HCT116 (cell line): ENCODE results near the gene A1CF.

ENCODE experiments used
- ATF3 ChIP-seq: IDR thresholded peaks from 2 replicates; pipeline ENCODE4 v1.6.1; 2012
- POLR2A ChIP-seq: IDR thresholded peaks from 2 replicates; pipeline ENCODE4 v1.7.0; 2011; ENCODE audit warnings: borderline replicate concordance; ENCODE audit not compliant: insufficient read depth, insufficient read length; ENCODE audit errors: extremely low read depth
- YY1 ChIP-seq: IDR thresholded peaks from 2 replicates; pipeline ENCODE4 v1.6.1; 2011; ENCODE audit warnings: low read length, low read depth, moderate library complexity, mild to moderate bottlenecking; ENCODE audit not compliant: insufficient replicate concordance; ENCODE audit errors: extremely low read depth
- ZNF274 ChIP-seq: fragments of 200-500 bp; sonication (Bioruptor generic); IDR thresholded peaks from 2 replicates; pipeline ENCODE4 v1.6.1; 2014; ENCODE audit warnings: mild to moderate bottlenecking, low read depth, low read length, inconsistent platforms

GRCh38 chr10:50894312-50894711 is 8.9 kb upstream of the A1CF start:
- TF ChIP-seq ZNF274, result no peak
- TF ChIP-seq YY1, result no peak
- no peak for TF ChIP-seq POLR2A
- no peak for TF ChIP-seq ATF3
